ENCODE data around the gene CCNY. TPM values are rescaled to one million over a fixed set of nuclear protein-coding genes. Genes with fewer than 3 reads are reported as not detected.

Gene CCNY
- total and polyA plus RNA-seq, 2 of the 13 experiments (the other 11 are each of a cell fraction or from before 2014, with no cell fraction given), result 48.2 to 54.7 TPM

- TF ChIP-seq, protein P1, sequence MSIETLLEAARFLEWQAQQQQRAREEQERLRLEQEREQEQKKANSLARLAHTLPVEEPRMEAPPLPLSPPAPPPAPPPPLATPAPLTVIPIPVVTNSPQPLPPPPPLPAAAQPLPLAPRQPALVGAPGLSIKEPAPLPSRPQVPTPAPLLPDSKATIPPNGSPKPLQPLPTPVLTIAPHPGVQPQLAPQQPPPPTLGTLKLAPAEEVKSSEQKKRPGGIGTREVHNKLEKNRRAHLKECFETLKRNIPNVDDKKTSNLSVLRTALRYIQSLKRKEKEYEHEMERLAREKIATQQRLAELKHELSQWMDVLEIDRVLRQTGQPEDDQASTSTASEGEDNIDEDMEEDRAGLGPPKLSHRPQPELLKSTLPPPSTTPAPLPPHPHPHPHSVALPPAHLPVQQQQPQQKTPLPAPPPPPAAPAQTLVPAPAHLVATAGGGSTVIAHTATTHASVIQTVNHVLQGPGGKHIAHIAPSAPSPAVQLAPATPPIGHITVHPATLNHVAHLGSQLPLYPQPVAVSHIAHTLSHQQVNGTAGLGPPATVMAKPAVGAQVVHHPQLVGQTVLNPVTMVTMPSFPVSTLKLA (IDR thresholded peaks at IDR 0.05), result no peak
- TF ChIP-seq, protein P2, sequence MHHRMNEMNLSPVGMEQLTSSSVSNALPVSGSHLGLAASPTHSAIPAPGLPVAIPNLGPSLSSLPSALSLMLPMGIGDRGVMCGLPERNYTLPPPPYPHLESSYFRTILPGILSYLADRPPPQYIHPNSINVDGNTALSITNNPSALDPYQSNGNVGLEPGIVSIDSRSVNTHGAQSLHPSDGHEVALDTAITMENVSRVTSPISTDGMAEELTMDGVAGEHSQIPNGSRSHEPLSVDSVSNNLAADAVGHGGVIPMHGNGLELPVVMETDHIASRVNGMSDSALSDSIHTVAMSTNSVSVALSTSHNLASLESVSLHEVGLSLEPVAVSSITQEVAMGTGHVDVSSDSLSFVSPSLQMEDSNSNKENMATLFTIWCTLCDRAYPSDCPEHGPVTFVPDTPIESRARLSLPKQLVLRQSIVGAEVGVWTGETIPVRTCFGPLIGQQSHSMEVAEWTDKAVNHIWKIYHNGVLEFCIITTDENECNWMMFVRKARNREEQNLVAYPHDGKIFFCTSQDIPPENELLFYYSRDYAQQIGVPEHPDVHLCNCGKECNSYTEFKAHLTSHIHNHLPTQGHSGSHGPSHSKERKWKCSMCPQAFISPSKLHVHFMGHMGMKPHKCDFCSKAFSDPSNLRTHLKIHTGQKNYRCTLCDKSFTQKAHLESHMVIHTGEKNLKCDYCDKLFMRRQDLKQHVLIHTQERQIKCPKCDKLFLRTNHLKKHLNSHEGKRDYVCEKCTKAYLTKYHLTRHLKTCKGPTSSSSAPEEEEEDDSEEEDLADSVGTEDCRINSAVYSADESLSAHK (CRISPR knock-in tag; IDR thresholded peaks at IDR 0.05; ENCODE audit: borderline replicate concordance), result no peak
- TF ChIP-seq TBX2 (CRISPR knock-in tag; IDR thresholded peaks at IDR 0.05; ENCODE audit: borderline replicate concordance), result peak; percentile 27; the same call in 1 of the 2 replicates
- no peak for TF ChIP-seq NONO (IDR thresholded peaks at IDR 0.05)
- TF ChIP-seq NONO (CRISPR knock-in tag; conservative IDR thresholded peaks at IDR 0.05), result no peak
- no peak for TF ChIP-seq ZNF367 (CRISPR knock-in tag; IDR thresholded peaks at IDR 0.05; ENCODE audit: borderline replicate concordance)
- TF ChIP-seq ZNF720 (CRISPR knock-in tag; IDR thresholded peaks at IDR 0.05), result no peak
- peak; percentile 19; the same call in 1 of the 2 replicates for TF ChIP-seq FOSL2 (CRISPR knock-in tag; IDR thresholded peaks at IDR 0.05)
- TF ChIP-seq GABPB1 (CRISPR knock-in tag; IDR thresholded peaks at IDR 0.05), result no peak
- TF ChIP-seq ZNF883 (CRISPR knock-in tag; IDR thresholded peaks at IDR 0.05; ENCODE audit: not compliant biosample characterization), result no peak
- no peak for TF ChIP-seq ZNF777 (CRISPR knock-in tag; IDR thresholded peaks at IDR 0.05)
- no peak for TF ChIP-seq SIX4 (CRISPR knock-in tag; IDR thresholded peaks at IDR 0.05)
- TF ChIP-seq IKZF4 (CRISPR knock-in tag; IDR thresholded peaks at IDR 0.05; ENCODE audit: borderline replicate concordance, low read depth, not compliant biosample characterization), result no peak
- no peak for TF ChIP-seq ZNF598 (CRISPR knock-in tag; IDR thresholded peaks at IDR 0.05; ENCODE audit: borderline replicate concordance)
- 0 out of 2 replicates have a peak, but pooled peaks have one; percentile 27 for TF ChIP-seq PAXIP1 (CRISPR knock-in tag; conservative IDR thresholded peaks at IDR 0.05)
- TF ChIP-seq, protein P3, sequence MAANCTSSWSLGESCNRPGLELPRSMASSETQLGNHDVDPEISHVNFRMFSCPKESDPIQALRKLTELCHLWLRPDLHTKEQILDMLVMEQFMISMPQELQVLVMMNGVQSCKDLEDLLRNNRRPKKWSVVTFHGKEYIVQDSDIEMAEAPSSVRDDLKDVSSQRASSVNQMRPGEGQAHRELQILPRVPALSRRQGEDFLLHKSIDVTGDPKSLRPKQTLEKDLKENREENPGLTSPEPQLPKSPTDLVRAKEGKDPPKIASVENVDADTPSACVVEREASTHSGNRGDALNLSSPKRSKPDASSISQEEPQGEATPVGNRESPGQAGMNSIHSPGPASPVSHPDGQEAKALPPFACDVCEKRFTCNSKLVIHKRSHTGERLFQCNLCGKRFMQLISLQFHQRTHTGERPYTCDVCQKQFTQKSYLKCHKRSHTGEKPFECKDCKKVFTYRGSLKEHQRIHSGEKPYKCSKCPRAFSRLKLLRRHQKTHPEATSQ (CRISPR knock-in tag; IDR thresholded peaks at IDR 0.05; ENCODE audit: borderline replicate concordance), result no peak
- TF ChIP-seq, protein P4, sequence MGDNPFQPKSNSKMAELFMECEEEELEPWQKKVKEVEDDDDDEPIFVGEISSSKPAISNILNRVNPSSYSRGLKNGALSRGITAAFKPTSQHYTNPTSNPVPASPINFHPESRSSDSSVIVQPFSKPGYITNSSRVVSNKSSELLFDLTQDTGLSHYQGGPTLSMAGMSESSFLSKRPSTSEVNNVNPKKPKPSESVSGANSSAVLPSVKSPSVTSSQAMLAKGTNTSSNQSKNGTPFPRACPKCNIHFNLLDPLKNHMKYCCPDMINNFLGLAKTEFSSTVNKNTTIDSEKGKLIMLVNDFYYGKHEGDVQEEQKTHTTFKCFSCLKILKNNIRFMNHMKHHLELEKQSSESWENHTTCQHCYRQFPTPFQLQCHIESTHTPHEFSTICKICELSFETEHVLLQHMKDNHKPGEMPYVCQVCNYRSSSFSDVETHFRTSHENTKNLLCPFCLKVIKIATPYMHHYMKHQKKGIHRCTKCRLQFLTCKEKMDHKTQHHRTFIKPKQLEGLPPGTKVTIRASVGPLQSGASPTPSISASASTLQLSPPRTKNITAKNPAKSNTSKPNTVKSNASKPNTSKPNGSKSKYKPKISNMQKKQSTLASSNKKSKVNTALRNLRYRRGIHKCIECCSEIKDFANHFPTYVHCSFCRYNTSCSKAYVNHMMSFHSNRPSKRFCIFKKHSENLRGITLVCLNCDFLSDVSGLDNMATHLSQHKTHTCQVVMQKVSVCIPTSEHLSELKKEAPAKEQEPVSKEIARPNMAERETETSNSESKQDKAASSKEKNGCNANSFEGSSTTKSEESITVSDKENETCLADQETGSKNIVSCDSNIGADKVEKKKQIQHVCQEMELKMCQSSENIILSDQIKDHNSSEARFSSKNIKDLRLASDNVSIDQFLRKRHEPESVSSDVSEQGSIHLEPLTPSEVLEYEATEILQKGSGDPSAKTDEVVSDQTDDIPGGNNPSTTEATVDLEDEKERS (CRISPR knock-in tag; IDR thresholded peaks at IDR 0.05), result peak; percentile 52; the same call in 1 of the 2 replicates
- no peak for TF ChIP-seq NR1H2 (CRISPR knock-in tag; IDR thresholded peaks at IDR 0.05; ENCODE audit: borderline replicate concordance, low read depth)
Observed at GRCh38 chr10:35409808-35410207, 73.5 kb downstream of the CCNY start (continued).

All from HepG2 (cell line).